Trophoblast cell (in vitro differentiated cells and primary cell): ENCODE measurements around the gene NADK2.

Experiments used
- DNase-seq, 2 donors: peaks; one replicate each; pipeline ENCODE4 v3.0.0-alpha.2; 2016
- H2AFZ ChIP-seq: 2 replicates; pipeline ENCODE4 v1.6.1; 2013; ENCODE audit warnings: low read length, moderate library complexity, mild to moderate bottlenecking; ENCODE audit not compliant: insufficient read depth, poor library complexity
- H2AK5ac ChIP-seq: 2 replicates; pipeline ENCODE4 v1.6.1; 2013; ENCODE audit warnings: mild to moderate bottlenecking, low read length
- H2BK120ac ChIP-seq: 2 replicates; pipeline ENCODE4 v1.6.1; 2013; ENCODE audit warnings: low read length, mild to moderate bottlenecking, moderate library complexity; ENCODE audit not compliant: insufficient read depth, poor library complexity
- H2BK12ac ChIP-seq: 2 replicates; pipeline ENCODE4 v1.6.1; 2013; ENCODE audit warnings: mild to moderate bottlenecking, low read length, moderate library complexity
- H2BK5ac ChIP-seq: 2 replicates; pipeline ENCODE4 v1.6.1; 2013; ENCODE audit warnings: low read length, low read depth, moderate library complexity, mild to moderate bottlenecking; ENCODE audit not compliant: poor library complexity
- H3K14ac ChIP-seq: 2 replicates; pipeline ENCODE4 v1.6.1; 2013; ENCODE audit warnings: mild to moderate bottlenecking, low read length
- H3K18ac ChIP-seq: 2 replicates; pipeline ENCODE4 v1.6.1; 2013; ENCODE audit warnings: mild to moderate bottlenecking, low read length
- H3K23ac ChIP-seq: 2 replicates; pipeline ENCODE4 v1.6.1; 2013; ENCODE audit warnings: low read length
- H3K27ac ChIP-seq: 2 replicates; pipeline ENCODE4 v1.5.1; 2013; ENCODE audit warnings: low read depth, mild to moderate bottlenecking, inconsistent platforms, low read length, moderate library complexity
- H3K27me3 ChIP-seq: 2 replicates; pipeline ENCODE4 v1.6.1; 2013; ENCODE audit warnings: inconsistent platforms, mild to moderate bottlenecking, low read length, moderate library complexity; ENCODE audit not compliant: insufficient read depth
- H3K36me3 ChIP-seq, 2 experiments: 1 replicate in 1 of 2; 2 replicates in 1 of 2; pipeline ENCODE4 v1.6.1; 2013; ENCODE audit warnings: low read length in 2 of 2, mild to moderate bottlenecking in 2 of 2, moderate library complexity in 1 of 2; ENCODE audit not compliant: insufficient read depth in 2 of 2, control insufficient read depth in 1 of 2
- H3K4ac ChIP-seq: 2 replicates; pipeline ENCODE4 v1.6.1; 2013; ENCODE audit warnings: low read depth, mild to moderate bottlenecking, low read length, moderate library complexity
- H3K4me1 ChIP-seq, 2 experiments: 1 replicate in 1 of 2; 2 replicates in 1 of 2; pipeline ENCODE4 v1.6.1; 2013; ENCODE audit warnings: low read length in 2 of 2, mild to moderate bottlenecking in 2 of 2, moderate library complexity in 1 of 2; ENCODE audit not compliant: insufficient read depth in 2 of 2, control insufficient read depth in 1 of 2
- H3K4me2 ChIP-seq: 2 replicates; pipeline ENCODE4 v1.6.1; 2013; ENCODE audit warnings: inconsistent platforms, mild to moderate bottlenecking, low read length, moderate library complexity
- H3K4me3 ChIP-seq: 2 replicates; pipeline ENCODE4 v1.5.1; 2013; ENCODE audit warnings: mild to moderate bottlenecking, low read depth, low read length, inconsistent platforms
- H3K79me1 ChIP-seq: one replicate; pipeline ENCODE4 v1.6.1; 2013; ENCODE audit warnings: low read length
- H3K79me2 ChIP-seq: 2 replicates; pipeline ENCODE4 v1.6.1; 2013; ENCODE audit warnings: low read length, mild to moderate bottlenecking; ENCODE audit not compliant: control insufficient read depth, insufficient read depth, poor library complexity
- H3K9ac ChIP-seq: 2 replicates; pipeline ENCODE4 v1.6.1; 2013; ENCODE audit warnings: mild to moderate bottlenecking, low read length
- H3K9me3 ChIP-seq: 2 replicates; pipeline ENCODE4 v1.6.1; 2013; ENCODE audit warnings: low read depth, mild to moderate bottlenecking, control low read depth, inconsistent platforms, low read length; ENCODE audit not compliant: insufficient read depth
- H4K12ac ChIP-seq: 2 replicates; pipeline ENCODE4 v1.6.1; 2013; ENCODE audit warnings: low read depth, mild to moderate bottlenecking, low read length, moderate library complexity
- H4K8ac ChIP-seq: 2 replicates; pipeline ENCODE4 v1.6.1; 2013; ENCODE audit warnings: low read depth, mild to moderate bottlenecking, low read length, moderate library complexity
- H4K91ac ChIP-seq: one replicate; pipeline ENCODE4 v1.6.1; 2013; ENCODE audit warnings: low read depth, mild to moderate bottlenecking, low read length, moderate library complexity
- WGBS: extraction: QIAGEN DNeasy Blood & Tissue Kit; methylation state at CpG from one replicate; pipeline ENCODE4 v1.1.7; 2013; ENCODE audit warnings: missing lambda C conversion rate; ENCODE audit not compliant: insufficient read length, insufficient coverage; ENCODE audit errors: extremely low coverage; 5-methylcytosine and 5-hydroxymethylcytosine counted together

Gene NADK2

DNA sequence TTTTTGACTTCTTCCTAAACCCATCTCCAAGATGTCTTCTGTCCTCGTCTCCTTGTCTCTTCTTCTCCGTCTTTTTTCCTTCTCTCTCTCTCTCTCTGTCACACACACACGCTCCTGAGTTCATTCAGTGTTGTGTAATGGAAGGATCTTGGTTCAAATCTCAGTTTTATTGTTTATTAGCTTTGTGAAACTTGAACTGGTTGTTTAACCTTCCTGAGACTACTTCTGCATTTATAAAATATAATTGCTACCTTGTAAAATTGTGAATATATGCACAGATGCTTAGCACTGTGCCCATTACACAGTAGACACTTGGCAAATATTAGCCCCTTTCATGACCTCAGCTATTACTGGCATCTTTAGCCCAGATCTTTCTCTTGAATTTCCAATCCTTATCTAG is 2.4 kb upstream of the NADK2 start:
- Histone ChIP-seq H3K9ac (no peak overlapping the region), H2AK5ac (no peak overlapping the region), H3K4ac (no peak overlapping the region), H3K23ac (no peak overlapping the region), H4K12ac (no peak overlapping the region), H2BK120ac (no peak overlapping the region), H3K4me3 (no peak overlapping the region), H3K18ac (no peak overlapping the region), H3K4me2 (no peak overlapping the region), H3K79me2 (peaks cover 7% of the 10 kb centered on the region), H4K8ac (no peak overlapping the region), H2BK12ac (no peak overlapping the region), H3K4me1 (peaks cover 0 to 8% of the 10 kb centered on the region in 2 experiments), H3K79me1 (peaks cover 12% of the 10 kb centered on the region), H3K27ac (no peak overlapping the region), H2AFZ (no peak overlapping the region), H3K36me3 (no peaks in the 10 kb centered on the region), H3K9me3 (peaks cover 4% of the 10 kb centered on the region), H3K14ac (no peak overlapping the region), H3K27me3 (no peaks in the 10 kb centered on the region), H4K91ac (no peak overlapping the region), H2BK5ac (no peak overlapping the region)
- DNase-seq, result no peak
- no CpG with 5 or more reads among the region's 3 CpGs for WGBS

DNA sequence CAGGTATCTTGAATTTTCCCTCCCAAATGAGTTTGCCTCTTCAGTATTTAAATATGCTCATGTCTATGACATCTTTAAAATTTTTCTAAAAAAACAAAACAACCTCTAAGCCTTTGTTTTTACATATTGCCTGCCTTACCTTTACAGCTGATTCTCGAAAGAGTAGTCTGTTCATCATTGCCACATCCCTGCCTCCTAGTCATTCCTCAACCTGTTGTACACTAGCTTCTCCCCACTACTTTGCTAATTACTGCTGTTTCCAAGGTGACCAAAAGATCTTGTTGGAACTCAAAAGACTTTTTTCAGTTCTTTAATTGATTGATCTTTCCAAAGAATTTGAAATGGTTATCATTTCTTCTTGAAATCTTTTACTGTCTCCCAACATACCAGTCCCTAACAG is 1.9 kb upstream of the NADK2 start:
- H3K79me2 ChIP-seq, result peaks cover 7% of the 10 kb centered on the region
- no peak overlapping the region for H2AK5ac ChIP-seq
- no peak overlapping the region for H3K14ac ChIP-seq
- H2BK12ac ChIP-seq, result no peak overlapping the region
- no peak overlapping the region for H2AFZ ChIP-seq
- H3K23ac ChIP-seq, result no peak overlapping the region
- DNase-seq, result no peak
- no peak overlapping the region for H3K27ac ChIP-seq
- H3K79me1 ChIP-seq, result peaks cover 12% of the 10 kb centered on the region
- no CpG with 5 or more reads among the region's 1 CpG for WGBS
- H3K9me3 ChIP-seq, result peaks cover 4% of the 10 kb centered on the region
- H3K9ac ChIP-seq, result no peak overlapping the region
- no peak overlapping the region for H3K4me2 ChIP-seq
- peaks cover 0 to 8% of the 10 kb centered on the region in 2 experiments for H3K4me1 ChIP-seq
- H3K4me3 ChIP-seq, result no peak overlapping the region
- H2BK120ac ChIP-seq, result no peak overlapping the region
- no peak overlapping the region for H2BK5ac ChIP-seq
- H4K91ac ChIP-seq, result no peak overlapping the region
- H4K8ac ChIP-seq, result no peak overlapping the region
- H3K18ac ChIP-seq, result no peak overlapping the region
- no peaks in the 10 kb centered on the region for H3K27me3 ChIP-seq
- no peak overlapping the region for H3K4ac ChIP-seq
- H3K36me3 ChIP-seq, result no peaks in the 10 kb centered on the region
- H4K12ac ChIP-seq, result no peak overlapping the region

DNA sequence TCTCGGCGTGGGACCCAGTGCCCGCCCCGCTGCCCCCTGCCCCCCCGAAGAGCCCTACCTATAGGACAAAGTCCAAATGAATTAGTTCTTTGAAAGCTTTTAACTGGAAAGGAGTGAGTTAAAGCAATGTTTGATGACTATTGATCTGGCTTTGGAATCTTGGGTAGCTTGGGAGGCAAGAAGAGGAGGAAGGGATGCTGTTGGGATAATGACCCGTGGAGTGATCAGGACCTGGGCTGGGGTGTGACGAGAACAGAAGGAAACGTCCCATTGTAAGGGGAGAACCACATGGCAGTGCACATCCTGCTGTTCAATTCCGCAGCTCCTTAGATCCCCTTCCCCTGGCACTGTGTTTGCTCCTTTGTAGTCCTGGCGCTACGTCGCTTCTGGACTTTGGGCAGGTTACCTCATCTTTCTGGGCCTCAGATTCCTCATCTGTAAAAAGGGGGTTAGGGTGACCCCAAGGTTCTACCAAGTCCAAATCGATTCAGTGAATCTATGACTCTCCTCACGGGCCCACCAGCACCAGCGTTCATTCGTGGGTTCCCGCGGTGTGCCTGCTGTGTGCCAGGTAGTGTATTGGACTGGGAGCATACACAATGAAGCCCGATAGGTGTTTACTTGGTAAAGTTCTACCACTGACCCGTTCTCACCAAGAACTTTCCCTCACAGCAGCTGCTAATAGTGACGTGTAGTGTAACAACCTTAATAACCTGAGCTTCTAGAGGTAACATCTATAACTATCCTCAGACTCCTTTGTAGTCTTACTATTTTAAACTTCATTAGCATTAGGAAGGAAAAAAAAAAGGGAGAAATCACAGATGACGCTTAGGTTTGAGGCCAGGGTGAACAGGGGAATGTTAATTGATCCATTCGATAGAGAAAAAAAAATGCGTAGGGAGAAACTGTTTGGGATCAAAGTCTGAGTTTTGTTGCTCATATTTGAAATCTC is 1.1 kb upstream of the NADK2 start:
- Histone ChIP-seq H3K27ac (peak overlapping the region; percentile 81), H4K12ac (peak overlapping the region; percentile 91), H2BK12ac (peak overlapping the region; percentile 69), H3K79me2 (peaks cover 7% of the 10 kb centered on the region), H3K4ac (peak overlapping the region; percentile 67), H4K8ac (peak overlapping the region; percentile 96), H3K36me3 (no peaks in the 10 kb centered on the region), H3K79me1 (peaks cover 12% of the 10 kb centered on the region), H3K9ac (peak overlapping the region; percentile 79), H3K14ac (peak overlapping the region; percentile 77), H2BK5ac (peak overlapping the region; percentile 58), H3K9me3 (peaks cover 4% of the 10 kb centered on the region), H4K91ac (peak overlapping the region; percentile 89), H2AFZ (peak overlapping the region; percentile 80), H2BK120ac (peak overlapping the region; percentile 76), H3K27me3 (no peaks in the 10 kb centered on the region), H3K23ac (no peak overlapping the region), H3K4me3 (peak overlapping the region; percentile 77), H2AK5ac (no peak overlapping the region), H3K18ac (peak overlapping the region; percentile 81), H3K4me1 (peaks cover 0 to 8% of the 10 kb centered on the region in 2 experiments), H3K4me2 (peak overlapping the region; percentile 69)
- WGBS, result no CpG with 5 or more reads among the region's 24 CpGs
- no peak for DNase-seq

DNA sequence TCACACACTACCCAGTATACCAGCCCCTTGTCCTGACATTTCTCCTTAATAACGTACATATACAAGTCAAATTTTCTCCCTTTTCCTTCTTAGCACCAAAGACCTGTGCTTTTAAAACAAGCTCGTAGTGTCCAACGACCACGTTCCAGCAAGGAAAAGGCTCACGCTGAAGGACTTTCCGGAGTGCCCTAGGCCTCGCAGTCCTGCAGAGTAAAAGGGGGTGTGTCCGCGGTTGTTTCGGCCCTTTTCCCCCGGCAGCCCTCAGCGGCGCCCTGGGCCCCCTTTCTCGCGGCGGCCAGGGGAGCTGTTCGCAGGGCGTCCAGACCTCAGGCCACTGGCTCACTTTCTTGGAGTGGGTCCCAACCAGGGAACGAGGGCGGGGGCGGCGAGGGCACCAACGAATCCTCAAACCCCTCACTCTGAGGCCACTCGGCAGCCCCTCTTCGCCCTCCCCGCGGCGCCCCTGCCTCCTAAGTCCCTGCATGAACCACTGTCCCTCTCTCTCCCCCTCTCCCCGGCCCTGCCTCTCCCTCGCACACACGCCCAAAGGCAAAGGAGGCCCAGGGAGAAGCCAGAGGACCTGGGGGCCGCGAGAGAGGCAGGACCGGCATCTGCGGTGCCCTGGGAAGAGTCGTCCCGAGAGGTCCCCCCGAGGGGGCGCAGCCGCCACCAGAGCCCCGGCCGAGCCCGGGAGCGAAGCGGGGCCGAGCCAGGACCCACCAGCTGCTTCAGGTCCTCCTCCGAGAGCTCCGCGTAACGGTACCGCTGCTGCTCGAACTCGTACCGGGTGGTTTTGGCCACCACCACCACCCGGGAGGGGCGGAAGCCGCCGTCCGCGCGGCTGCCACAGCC is 720 bp downstream of the NADK2 start:
- H3K9me3 ChIP-seq, result peaks cover 4% of the 10 kb centered on the region
- H4K8ac ChIP-seq, result peak overlapping the region; percentile 72
- peak overlapping the region; percentile 42 for H3K9ac ChIP-seq
- peaks cover 7% of the 10 kb centered on the region for H3K79me2 ChIP-seq
- H4K91ac ChIP-seq, result peak overlapping the region; percentile 82
- peaks cover 0 to 11% of the 10 kb centered on the region in 2 experiments for H3K4me1 ChIP-seq
- peak overlapping the region; percentile 24 for H4K12ac ChIP-seq
- WGBS, result no CpG with 5 or more reads among the region's 61 CpGs
- DNase-seq, result peak; percentile 33 to 62
- H3K4me2 ChIP-seq, result peak overlapping the region; percentile 69
- H3K36me3 ChIP-seq, result no peaks in the 10 kb centered on the region
- H3K79me1 ChIP-seq, result peaks cover 12% of the 10 kb centered on the region
- no peak overlapping the region for H2AK5ac ChIP-seq
- H3K14ac ChIP-seq, result peak overlapping the region; percentile 49
- H3K27ac ChIP-seq, result peak overlapping the region; percentile 81
- no peak overlapping the region for H3K4ac ChIP-seq
- H3K23ac ChIP-seq, result no peak overlapping the region
- no peak overlapping the region for H2BK12ac ChIP-seq
- H2BK5ac ChIP-seq, result peak overlapping the region; percentile 49
- H2BK120ac ChIP-seq, result no peak overlapping the region
- H2AFZ ChIP-seq, result peak overlapping the region; percentile 80
- peak overlapping the region; percentile 62 for H3K18ac ChIP-seq
- no peaks in the 10 kb centered on the region for H3K27me3 ChIP-seq
- peak overlapping the region; percentile 84 for H3K4me3 ChIP-seq
